Measurements from ENCODE around the gene RNF213.

Gene RNF213

DNA sequence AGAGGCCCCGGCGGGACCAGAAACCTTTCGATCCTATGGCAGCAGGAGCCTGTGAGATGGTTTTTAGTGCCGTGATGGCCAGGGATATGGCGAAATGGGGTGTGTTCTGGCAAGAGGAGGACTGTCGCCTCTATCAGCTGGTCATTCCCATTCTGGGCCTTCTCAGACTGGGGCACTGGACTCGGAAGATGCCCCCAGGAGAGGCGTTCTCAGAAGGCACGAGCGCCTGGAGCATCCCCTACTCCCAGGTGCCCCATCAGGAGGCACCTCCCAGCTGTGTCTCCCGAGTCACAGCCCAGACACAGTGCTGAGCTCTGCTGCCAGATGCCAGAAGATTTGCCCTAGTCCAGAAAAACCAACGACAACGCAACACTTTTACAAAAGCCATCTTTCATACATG, 99.7 kb downstream of the RNF213 start:
- H3K4me3 ChIP-seq (ENCODE audit: low read depth in 1 of 2, low read length in 1 of 2): no peak overlapping the region
- no peak overlapping the region for H3K27ac ChIP-seq
- H3K4me1 ChIP-seq (ENCODE audit: control insufficient read depth in 1 of 2, insufficient read depth in 1 of 2, low read depth in 1 of 2, low read length in 1 of 2): no peaks in the 10 kb centered on the region
- H3K27me3 ChIP-seq: no peaks in the 10 kb centered on the region
- peaks cover 97% of the 10 kb centered on the region for H3K36me3 ChIP-seq
- TF ChIP-seq, protein P1, sequence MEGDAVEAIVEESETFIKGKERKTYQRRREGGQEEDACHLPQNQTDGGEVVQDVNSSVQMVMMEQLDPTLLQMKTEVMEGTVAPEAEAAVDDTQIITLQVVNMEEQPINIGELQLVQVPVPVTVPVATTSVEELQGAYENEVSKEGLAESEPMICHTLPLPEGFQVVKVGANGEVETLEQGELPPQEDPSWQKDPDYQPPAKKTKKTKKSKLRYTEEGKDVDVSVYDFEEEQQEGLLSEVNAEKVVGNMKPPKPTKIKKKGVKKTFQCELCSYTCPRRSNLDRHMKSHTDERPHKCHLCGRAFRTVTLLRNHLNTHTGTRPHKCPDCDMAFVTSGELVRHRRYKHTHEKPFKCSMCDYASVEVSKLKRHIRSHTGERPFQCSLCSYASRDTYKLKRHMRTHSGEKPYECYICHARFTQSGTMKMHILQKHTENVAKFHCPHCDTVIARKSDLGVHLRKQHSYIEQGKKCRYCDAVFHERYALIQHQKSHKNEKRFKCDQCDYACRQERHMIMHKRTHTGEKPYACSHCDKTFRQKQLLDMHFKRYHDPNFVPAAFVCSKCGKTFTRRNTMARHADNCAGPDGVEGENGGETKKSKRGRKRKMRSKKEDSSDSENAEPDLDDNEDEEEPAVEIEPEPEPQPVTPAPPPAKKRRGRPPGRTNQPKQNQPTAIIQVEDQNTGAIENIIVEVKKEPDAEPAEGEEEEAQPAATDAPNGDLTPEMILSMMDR (IDR thresholded peaks at IDR 0.05): no peak
- no peaks in the 10 kb centered on the region for H3K9me3 ChIP-seq

DNA sequence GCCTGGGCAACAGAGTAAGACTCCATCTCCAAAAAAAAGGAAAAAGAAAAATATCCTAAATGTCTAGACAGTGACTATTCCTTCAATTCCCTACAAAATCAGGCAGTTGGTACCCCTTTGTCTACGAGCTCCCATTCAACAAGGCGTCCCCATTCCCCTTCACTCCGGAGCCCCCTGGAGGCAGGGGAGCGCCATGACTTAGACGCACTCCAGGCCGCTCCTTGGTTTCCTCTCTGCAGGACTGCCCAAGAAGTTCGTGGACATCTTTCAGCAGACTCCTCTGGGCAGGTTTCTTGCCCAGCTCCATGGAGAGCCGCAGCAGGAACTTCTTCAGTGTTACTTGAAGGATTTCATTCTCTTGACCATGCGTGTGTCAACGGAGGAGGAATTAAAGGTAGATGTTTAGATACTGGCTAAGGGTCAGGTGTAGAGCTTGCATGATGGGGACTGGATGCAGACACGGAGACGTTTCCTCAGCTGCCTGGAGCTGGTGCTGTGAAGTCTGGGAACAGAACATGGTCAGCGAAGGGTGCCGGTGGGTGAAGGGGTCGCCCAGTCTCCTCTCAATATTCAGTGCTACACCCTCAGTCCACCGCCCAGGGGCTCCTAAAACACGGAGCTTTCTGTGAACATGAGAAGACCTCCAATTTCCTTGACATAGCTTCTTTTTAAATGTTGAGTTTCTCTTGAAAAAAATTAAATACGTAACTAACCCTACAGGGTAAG, 101.0 kb downstream of the RNF213 start:
- Histone ChIP-seq H3K4me1 (ENCODE audit: control insufficient read depth in 1 of 2, insufficient read depth in 1 of 2, low read depth in 1 of 2, low read length in 1 of 2) (no peaks in the 10 kb centered on the region), H3K27me3 (no peaks in the 10 kb centered on the region), H3K4me3 (ENCODE audit: low read depth in 1 of 2, low read length in 1 of 2) (no peak overlapping the region), H3K36me3 (peaks cover 99% of the 10 kb centered on the region), H3K27ac (no peak overlapping the region), H3K9me3 (no peaks in the 10 kb centered on the region)
- TF ChIP-seq, protein P1 (IDR thresholded peaks at IDR 0.05): no peak

DNA sequence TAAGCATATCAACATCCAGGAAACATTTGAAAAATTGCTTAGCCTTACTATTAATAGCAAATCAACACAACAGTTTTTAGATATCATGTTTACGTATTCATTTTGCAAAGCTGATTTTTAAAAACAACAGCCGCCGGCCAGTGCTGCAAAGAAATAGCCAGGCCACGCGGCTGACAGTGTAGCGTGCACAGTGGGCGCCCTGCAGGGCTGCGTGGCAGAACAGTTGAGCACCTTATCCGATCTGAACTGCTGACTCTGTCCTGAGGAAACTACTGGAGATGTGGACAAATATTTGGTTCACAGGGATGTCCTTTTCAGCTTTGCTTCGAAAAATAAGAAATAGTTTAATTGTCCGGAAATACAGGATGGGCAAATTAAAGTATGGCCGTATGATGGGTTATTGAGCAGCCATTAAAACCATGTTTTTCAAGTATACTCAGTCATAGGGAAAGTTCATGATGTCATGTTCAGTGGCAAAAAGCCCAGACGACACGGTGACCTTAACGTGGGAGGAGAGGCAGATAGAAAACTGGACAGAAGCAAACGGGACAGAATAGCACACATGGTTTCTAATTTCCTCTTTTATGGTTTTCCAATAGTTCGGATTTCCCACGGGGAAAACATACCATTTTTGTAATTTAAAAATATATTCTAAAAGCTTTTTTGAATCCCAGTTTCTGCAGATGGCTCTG, 101.9 kb downstream of the RNF213 start:
- H3K36me3 ChIP-seq: peaks cover 99% of the 10 kb centered on the region
- no peaks in the 10 kb centered on the region for H3K27me3 ChIP-seq
- no peaks in the 10 kb centered on the region for H3K9me3 ChIP-seq
- TF ChIP-seq, protein P1 (IDR thresholded peaks at IDR 0.05): no peak
- no peaks in the 10 kb centered on the region for H3K4me1 ChIP-seq (ENCODE audit: control insufficient read depth in 1 of 2, insufficient read depth in 1 of 2, low read depth in 1 of 2, low read length in 1 of 2)
- no peak overlapping the region for H3K27ac ChIP-seq
- no peak overlapping the region for H3K4me3 ChIP-seq (ENCODE audit: low read depth in 1 of 2, low read length in 1 of 2)

DNA sequence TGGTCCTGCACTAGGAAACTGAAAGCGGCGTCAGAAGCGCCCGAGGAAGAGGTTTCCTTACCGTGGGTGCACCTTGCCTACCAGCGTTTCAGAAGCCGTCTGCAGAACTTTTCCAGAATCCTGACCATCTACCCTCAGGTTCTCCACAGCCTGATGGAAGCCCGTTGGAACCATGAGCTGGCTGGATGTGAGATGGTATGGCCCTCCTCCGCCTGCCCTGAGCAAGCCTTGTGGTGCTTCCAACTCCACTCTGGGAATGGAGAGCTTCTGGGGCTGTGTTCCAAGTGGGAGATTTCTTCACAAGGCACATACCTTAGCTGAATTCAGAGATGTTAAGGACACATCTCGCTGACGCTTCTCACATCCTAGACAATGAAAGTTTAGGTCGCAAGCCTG, 102.5 kb downstream of the RNF213 start:
- Histone ChIP-seq H3K36me3 (peaks cover 99% of the 10 kb centered on the region), H3K9me3 (no peaks in the 10 kb centered on the region), H3K27me3 (no peaks in the 10 kb centered on the region), H3K4me3 (ENCODE audit: low read depth in 1 of 2, low read length in 1 of 2) (no peak overlapping the region), H3K4me1 (ENCODE audit: control insufficient read depth in 1 of 2, insufficient read depth in 1 of 2, low read depth in 1 of 2, low read length in 1 of 2) (no peaks in the 10 kb centered on the region), H3K27ac (no peak overlapping the region)
- TF ChIP-seq, protein P1 (IDR thresholded peaks at IDR 0.05): no peak

DNA sequence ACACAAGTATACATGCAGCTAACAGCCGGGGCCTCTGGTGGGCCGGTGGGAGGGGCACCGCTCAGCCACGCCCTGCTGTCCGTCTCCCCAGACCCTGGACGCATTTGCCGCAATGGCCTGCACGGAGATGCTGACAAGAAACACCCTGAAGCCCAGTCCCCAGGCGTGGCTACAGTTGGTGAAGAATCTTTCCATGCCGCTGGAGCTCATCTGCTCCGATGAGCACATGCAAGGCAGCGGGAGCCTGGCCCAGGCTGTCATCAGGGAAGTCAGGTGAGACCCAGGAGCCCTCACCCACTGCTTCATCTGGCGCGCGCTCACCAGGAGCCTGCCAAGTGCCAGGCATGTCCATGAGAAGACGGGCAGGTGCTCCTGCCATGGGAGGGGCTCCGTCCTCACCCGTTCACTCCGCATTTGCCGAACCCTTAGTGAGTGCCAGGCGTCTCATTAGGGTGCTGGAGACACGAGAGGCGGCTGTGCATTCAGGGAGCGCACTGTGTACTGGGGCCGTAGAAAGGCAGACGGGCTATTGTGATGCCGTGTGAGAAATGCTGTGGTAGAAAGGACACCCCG, 103.0 kb downstream of the RNF213 start:
- TF ChIP-seq, protein P1 (IDR thresholded peaks at IDR 0.05): no peak
- Histone ChIP-seq H3K4me3 (ENCODE audit: low read depth in 1 of 2, low read length in 1 of 2) (no peak overlapping the region), H3K9me3 (no peaks in the 10 kb centered on the region), H3K27ac (no peak overlapping the region), H3K36me3 (peaks cover 99% of the 10 kb centered on the region), H3K27me3 (no peaks in the 10 kb centered on the region), H3K4me1 (ENCODE audit: control insufficient read depth in 1 of 2, insufficient read depth in 1 of 2, low read depth in 1 of 2, low read length in 1 of 2) (no peaks in the 10 kb centered on the region)
